Measurements from ENCODE around the gene ITFG2.
"Not testable (repeated sequence)": the region's sequence is repeated elsewhere in the genome, so short reads cannot be mapped to it uniquely, and the experiment has no call there.

ITFG2 gene

GRCh38 chr12:2862876-2863275 lies 50.4 kb downstream of the ITFG2 start:
- no peak for DNase-seq (ENCODE audit: low read depth)
- no peak for TF ChIP-seq CTCF (conservative IDR thresholded peaks at IDR 0.05; ENCODE audit: low read depth, low read length)
- no peak overlapping the region for H3K4me3 ChIP-seq (ENCODE audit: low read length)

- not testable (repeated sequence) for H3K4me3 ChIP-seq (ENCODE audit: low read length); DNase-seq (ENCODE audit: low read depth)
Observed at GRCh38 chr12:2863402-2863801, 50.9 kb downstream of the ITFG2 start.

GRCh38 chr12:2864198-2864597 lies 51.7 kb downstream of the ITFG2 start:
- no peak for TF ChIP-seq CTCF (conservative IDR thresholded peaks at IDR 0.05; ENCODE audit: low read depth, low read length)
- DNase-seq (ENCODE audit: low read depth): no peak
- H3K4me3 ChIP-seq (ENCODE audit: low read length): no peak overlapping the region

DNA sequence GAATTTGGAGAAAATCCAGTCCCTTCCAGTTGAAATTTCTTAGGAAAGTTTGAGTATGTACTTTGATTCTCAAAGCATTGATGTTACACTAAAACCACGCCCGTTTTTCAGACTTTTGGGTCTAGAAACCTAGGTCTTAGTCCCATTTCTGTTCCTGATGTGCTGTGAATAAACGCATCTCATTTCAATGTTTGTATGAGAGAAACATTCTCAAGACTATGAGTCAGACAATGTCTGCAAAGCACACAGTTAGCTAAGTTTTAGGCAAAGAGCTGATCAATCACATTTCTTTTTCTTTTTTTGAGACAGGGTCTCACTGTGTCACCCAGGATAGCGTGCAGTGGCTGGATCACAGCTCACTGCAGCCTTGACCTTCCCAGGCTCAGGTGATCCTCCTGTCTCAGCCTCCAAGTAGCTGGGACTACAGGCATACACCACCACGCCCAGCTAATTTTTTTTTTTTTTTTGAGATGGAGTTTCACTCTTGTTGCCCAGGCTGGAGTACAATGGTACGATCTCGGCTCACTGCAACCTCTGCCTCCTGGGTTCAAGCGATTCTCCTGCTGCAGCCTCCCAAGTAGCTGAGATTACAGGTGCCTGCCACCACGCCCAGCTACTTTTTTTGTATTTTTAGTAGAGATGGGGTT lies 56.6 kb downstream of the ITFG2 start:
- not testable (repeated sequence) for DNase-seq (ENCODE audit: low read depth); H3K4me3 ChIP-seq (ENCODE audit: low read length)
